Duodenal mucosa (tissue), 2 donors: Measurements from ENCODE around the gene MYO18B.

Experiments
- H3K27ac ChIP-seq: one replicate; pipeline ENCODE4 v1.7.0; 2013; ENCODE audit warnings: low read depth, low read length
- H3K27me3 ChIP-seq, 2 donors: one replicate each; pipeline ENCODE4 v1.7.0; 2013; ENCODE audit warnings: low read length in 2 of 2, control low read depth in 1 of 2; ENCODE audit not compliant: insufficient read depth in 2 of 2, control insufficient read depth in 1 of 2
- H3K36me3 ChIP-seq, 2 donors: one replicate each; pipeline ENCODE4 v1.7.0; 2013; ENCODE audit warnings: low read length in 2 of 2, control low read depth in 1 of 2; ENCODE audit not compliant: insufficient read depth in 2 of 2, control insufficient read depth in 1 of 2
- H3K4me1 ChIP-seq, 2 donors: one replicate each; pipeline ENCODE4 v1.7.0; 2013; ENCODE audit warnings: low read length in 2 of 2, control low read depth in 1 of 2; ENCODE audit not compliant: insufficient read depth in 2 of 2, control insufficient read depth in 1 of 2
- H3K4me3 ChIP-seq, 2 donors: one replicate each; pipeline ENCODE4 v1.7.0; 2013; ENCODE audit warnings: low read length in 2 of 2, low read depth in 1 of 2
- H3K9ac ChIP-seq, 2 donors: one replicate each; pipeline ENCODE4 v1.7.0; 2013; ENCODE audit warnings: low read length in 2 of 2, low read depth in 1 of 2
- H3K9me3 ChIP-seq, 2 donors: one replicate each; pipeline ENCODE4 v1.7.0; 2013; ENCODE audit warnings: low read length in 2 of 2, control low read depth in 1 of 2; ENCODE audit not compliant: control insufficient read depth in 1 of 2

MYO18B gene

DNA sequence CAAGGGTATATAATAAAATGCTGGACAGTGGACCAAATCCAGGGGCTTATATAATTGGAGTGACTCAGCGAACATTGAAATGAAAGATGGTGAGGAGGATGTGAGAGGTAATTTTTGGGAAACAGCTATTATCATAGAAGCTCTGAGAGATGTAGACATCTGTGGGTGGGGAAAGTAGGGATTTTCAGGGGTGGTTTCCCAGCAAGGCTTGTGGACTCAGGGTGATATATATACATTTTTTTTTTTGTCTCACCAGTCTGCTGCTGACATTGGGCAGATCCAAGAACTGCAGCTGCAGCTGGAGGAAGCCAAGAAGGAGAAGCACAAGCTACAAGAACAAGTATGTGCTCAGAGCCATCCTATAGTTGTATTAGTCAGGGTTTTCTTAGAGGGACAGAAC, 208.1 kb downstream of the MYO18B start:
- H3K4me1 ChIP-seq, result no peaks in the 10 kb centered on the region
- no peak overlapping the region for H3K4me3 ChIP-seq
- no peak overlapping the region for H3K9ac ChIP-seq
- no peaks in the 10 kb centered on the region for H3K36me3 ChIP-seq
- H3K27ac ChIP-seq, result no peak overlapping the region
- no peaks in the 10 kb centered on the region for H3K9me3 ChIP-seq
- H3K27me3 ChIP-seq, result no peaks in the 10 kb centered on the region

DNA sequence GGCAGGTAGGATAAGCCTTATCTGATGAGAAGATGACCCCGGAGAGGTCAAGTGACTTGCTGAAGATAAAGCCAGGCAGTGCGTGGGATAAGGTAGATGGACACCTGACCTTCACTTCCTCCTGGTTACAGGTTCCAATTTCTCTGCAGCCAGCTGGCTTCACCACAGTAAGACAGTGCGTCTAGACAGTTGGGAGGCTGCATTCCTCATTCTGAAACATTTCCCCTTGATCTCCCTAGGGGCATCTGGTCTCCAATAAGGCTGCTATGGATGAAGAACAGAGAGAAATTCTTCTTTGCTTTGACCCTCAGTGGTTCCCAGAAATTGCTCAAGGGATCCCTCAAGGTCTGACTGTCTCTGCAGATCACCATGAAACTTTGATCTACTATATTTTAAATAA, 211.3 kb downstream of the MYO18B start:
- Histone ChIP-seq H3K36me3 (no peaks in the 10 kb centered on the region), H3K4me3 (no peak overlapping the region), H3K4me1 (no peaks in the 10 kb centered on the region), H3K9ac (no peak overlapping the region), H3K27me3 (no peaks in the 10 kb centered on the region), H3K9me3 (no peaks in the 10 kb centered on the region), H3K27ac (no peak overlapping the region)

DNA sequence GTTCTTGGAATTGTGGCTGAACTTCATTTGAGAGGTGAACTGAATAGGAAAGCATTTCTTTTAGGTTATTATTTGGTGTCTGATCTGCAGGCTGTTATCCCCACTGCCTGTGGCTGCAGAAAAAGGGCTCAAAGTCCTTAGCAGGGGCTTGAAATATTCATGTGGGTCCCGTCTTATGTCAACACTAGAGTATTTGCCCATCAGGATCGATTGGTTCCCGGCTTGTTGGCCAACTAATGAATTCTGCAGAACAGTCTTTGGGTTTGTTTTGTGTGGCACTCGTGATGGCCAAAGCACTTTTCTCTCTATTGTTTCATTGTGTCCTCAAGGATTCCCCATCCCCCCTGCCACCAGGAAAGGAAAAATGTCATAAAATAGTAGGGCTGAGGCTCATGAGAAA, 211.9 kb downstream of the MYO18B start:
- H3K4me3 ChIP-seq, result no peak overlapping the region
- no peaks in the 10 kb centered on the region for H3K36me3 ChIP-seq
- H3K27ac ChIP-seq, result no peak overlapping the region
- H3K27me3 ChIP-seq, result no peaks in the 10 kb centered on the region
- no peaks in the 10 kb centered on the region for H3K9me3 ChIP-seq
- H3K9ac ChIP-seq, result no peak overlapping the region
- no peaks in the 10 kb centered on the region for H3K4me1 ChIP-seq

DNA sequence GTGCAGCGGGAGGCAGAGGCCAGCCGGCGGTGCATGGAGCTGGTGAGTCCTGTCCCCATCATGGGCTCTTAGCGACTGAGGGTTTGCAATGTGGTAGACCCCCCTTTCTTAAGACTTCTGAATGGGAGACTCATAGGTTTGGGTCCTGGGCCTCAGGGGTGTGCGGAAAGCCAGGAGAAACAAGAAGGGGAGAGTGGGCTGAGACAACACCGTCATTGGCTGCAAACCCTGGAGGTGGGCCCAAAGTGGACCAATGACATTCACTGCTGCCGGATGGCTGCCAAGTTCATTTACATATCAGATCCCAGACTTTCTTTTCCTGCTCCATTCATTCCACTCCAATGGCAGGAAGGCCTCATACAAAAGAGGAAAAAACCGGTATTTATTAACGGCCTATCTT, 213.3 kb downstream of the MYO18B start:
- Histone ChIP-seq H3K9me3 (no peaks in the 10 kb centered on the region), H3K4me3 (no peak overlapping the region), H3K4me1 (no peaks in the 10 kb centered on the region), H3K27ac (no peak overlapping the region), H3K36me3 (no peaks in the 10 kb centered on the region), H3K27me3 (no peaks in the 10 kb centered on the region), H3K9ac (no peak overlapping the region)

DNA sequence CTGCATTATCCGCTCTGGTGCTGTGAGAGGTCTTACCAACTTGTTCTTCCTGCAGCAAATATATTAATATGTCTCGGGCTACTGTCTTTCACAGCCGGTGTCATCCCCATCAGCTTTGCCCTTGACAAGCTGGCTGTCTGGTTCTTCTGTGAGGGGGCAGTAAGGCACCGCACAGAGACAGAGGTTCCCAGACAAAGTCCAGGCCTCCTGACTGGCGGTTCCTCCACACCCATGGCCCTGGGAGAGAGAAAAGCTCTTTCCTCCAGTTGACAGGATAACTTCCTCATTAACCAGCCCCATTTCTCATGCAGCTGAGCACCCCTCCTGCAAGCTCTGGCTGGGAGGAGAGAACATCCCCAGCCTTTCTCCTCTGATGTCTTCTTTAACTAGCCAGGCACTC, 214.8 kb downstream of the MYO18B start:
- Histone ChIP-seq H3K36me3 (no peaks in the 10 kb centered on the region), H3K27me3 (no peaks in the 10 kb centered on the region), H3K4me3 (no peak overlapping the region)

DNA sequence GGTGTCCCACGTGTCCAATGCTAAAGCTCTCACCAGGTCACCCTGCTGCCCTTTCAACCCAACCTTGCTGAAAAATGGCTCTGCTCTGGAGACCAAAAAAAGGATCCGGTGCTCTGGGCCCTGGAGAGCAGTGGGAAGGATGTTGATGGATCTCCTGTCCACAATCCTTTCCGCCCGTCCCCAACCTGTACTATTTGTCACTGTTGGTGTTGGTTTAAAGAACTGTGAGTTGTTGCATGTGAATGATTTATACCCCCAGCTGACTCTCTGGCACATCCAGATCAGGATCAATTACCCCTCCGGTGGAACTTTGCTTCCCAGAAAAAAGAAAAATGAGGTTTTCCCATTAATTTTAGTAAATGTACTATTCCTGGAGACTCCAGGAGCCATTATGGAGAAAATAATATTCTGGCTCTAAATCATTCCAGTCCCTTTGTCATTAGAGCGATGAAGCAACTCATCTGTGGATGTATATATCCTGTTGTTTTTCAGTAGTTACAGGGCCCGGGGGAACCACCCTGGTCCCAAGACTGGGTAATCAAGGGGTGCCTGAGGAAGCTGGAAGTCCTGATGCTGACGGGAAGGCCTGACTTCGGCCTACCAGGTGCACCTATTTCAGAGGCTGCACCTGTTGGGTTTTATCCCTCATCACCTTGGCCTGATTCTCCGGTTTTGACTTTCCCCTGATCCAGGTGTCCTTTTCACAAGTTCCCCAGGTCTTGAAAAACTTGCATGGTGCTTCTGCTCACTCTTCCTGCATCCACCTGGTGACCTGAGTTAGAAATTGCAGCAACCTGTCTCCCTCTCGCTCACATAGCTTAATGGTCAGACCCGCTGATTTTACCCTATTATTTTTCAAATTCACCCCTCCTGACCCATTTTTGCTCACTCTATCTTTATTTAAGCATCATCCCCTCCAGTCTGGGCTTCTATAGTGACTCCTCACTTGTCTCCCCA, 218.1 kb downstream of the MYO18B start:
- Histone ChIP-seq H3K9ac (no peak overlapping the region), H3K4me3 (no peak overlapping the region), H3K36me3 (no peaks in the 10 kb centered on the region), H3K9me3 (no peaks in the 10 kb centered on the region), H3K27ac (no peak overlapping the region), H3K4me1 (no peaks in the 10 kb centered on the region), H3K27me3 (no peaks in the 10 kb centered on the region)

More for the DNA sequence above, 214.8 kb downstream of the MYO18B start:
- Histone ChIP-seq H3K9me3 (no peaks in the 10 kb centered on the region), H3K9ac (no peak overlapping the region), H3K4me1 (no peaks in the 10 kb centered on the region), H3K27ac (no peak overlapping the region)

DNA sequence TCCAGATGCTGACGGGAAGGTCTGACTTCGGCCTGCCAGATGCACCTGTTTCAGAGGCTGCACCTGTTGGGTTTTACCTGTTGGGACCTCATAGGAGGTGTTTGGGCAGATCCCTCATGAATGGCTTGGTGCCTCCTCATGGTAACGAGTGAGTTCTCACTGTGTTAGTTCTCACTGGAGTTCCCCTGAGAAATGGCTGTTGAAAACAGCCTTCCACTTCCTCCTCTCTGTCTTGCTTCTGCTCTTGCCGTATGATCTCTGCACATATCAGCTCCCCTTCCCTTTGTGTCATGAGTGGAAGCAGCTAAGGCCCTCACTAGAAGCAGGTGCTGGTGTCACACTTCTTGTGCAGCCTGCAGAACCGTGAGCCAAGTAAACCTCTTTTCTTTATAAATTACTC, 219.7 kb downstream of the MYO18B start:
- Histone ChIP-seq H3K4me3 (no peak overlapping the region), H3K4me1 (no peaks in the 10 kb centered on the region), H3K9me3 (no peaks in the 10 kb centered on the region), H3K27ac (no peak overlapping the region), H3K27me3 (no peaks in the 10 kb centered on the region), H3K9ac (no peak overlapping the region), H3K36me3 (no peaks in the 10 kb centered on the region)

DNA sequence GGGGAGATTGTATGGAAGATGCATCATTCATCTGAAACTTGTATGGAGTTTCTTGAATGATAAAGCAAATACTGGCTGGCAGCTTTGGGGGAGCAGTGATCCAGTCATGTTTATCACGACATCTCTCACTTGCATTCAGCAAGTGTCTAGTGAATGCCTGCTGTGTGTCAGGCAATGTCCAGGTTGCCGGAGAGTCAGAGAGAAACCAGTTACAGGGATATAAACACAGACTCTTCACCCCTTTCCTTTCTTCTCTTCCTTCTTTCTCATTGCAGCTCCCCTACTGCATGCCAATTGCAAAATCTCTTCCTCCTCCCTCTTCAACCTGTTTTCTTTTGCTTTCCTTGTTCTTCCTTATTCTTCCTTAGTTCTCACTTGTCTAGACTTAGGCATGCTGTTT, 220.7 kb downstream of the MYO18B start:
- H3K36me3 ChIP-seq, result no peaks in the 10 kb centered on the region
- H3K27me3 ChIP-seq, result no peaks in the 10 kb centered on the region
- H3K27ac ChIP-seq, result no peak overlapping the region
- no peak overlapping the region for H3K9ac ChIP-seq
- H3K4me1 ChIP-seq, result no peaks in the 10 kb centered on the region
- H3K4me3 ChIP-seq, result no peak overlapping the region
- H3K9me3 ChIP-seq, result no peaks in the 10 kb centered on the region

DNA sequence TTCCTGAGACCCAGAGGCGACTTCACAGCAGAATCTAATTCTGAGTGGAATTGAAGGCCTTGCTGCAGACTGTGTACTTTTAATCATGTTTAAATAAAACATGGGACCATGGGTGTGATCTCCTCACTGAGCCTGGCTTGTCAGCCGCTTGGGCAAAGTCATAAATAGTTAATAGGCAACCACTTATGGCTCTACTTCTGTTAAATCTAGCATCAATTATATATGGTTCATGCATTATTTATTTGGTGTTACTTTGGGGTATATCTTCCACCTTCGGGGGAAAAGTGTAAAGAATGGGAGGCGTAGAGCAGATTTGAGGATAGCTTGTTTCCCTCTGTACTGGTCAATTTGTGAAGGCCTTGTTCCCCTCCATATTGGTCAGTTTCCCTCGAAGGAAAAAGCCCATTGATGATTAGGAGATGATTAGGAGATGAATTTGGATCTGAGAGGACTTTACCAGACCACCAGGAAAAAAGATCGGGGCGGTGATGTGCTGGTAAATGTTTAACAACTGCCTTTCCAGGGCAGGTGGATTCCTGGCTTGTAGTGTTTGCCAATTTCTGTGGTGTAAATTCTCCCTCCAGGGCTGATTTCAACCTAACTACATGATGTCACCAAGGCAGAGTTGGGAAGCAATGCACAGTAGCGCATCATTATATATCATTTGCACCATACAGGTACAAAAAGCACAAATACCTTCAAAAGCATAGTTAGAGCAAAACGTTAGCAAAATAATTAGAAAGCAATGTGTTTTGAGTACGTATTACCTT, 223.2 kb downstream of the MYO18B start:
- Histone ChIP-seq H3K9ac (no peak overlapping the region), H3K27me3 (no peaks in the 10 kb centered on the region), H3K27ac (no peak overlapping the region), H3K9me3 (no peaks in the 10 kb centered on the region), H3K36me3 (no peaks in the 10 kb centered on the region), H3K4me3 (no peak overlapping the region), H3K4me1 (no peaks in the 10 kb centered on the region)

DNA sequence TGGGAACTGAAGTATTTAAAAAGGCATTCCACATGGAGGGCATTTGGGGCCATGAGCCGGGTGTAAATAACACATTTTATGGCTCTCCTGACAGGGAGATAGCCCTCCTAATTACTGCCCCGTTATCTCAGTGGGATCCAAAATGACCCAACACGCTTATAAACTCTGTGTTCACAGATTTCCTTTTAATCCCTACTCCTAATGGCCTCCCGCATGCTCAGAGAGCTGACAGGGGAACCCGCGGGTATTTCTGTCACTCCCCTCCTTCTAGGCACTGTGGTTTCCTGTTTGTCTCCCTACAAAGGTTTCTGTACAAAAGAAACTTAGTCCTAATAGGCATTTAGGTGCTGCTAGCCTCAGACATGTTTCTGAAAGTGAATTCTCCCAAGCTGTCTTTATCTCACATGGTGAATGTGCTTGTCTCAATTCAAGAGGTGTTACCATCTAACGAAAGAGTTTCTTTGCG, 224.5 kb downstream of the MYO18B start:
- Histone ChIP-seq H3K27ac (no peak overlapping the region), H3K9ac (no peak overlapping the region), H3K4me3 (no peak overlapping the region), H3K9me3 (no peaks in the 10 kb centered on the region), H3K4me1 (no peaks in the 10 kb centered on the region), H3K36me3 (no peaks in the 10 kb centered on the region), H3K27me3 (no peaks in the 10 kb centered on the region)
